ENCODE results near the gene MARCO.
"Not testable (repeated sequence)": the region's sequence is repeated elsewhere in the genome, so short reads cannot be mapped to it uniquely, and the experiment has no call there.

MARCO gene

DNA sequence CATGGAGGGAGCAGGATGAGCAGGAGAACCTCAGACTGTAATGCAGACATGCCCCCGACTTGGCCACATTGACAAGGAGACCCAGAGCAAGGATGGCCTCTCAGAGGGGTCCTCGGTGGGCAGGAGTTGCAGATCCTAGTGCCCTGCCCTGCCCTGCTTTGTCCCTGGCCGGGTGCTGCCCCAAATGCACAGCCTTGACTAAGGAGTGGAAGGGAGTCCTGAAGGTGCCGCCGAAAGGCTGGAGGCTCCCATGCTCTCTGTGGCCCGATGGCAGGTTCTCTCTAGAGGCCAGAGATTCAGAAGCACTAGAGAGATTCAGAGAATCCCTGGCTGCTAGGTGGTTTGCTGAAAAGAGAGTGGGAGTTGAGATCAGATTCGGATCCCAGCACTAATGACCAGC is 64.4 kb downstream of the MARCO start:
- no peak for DNase-seq (ENCODE audit: low spot score)

DNA sequence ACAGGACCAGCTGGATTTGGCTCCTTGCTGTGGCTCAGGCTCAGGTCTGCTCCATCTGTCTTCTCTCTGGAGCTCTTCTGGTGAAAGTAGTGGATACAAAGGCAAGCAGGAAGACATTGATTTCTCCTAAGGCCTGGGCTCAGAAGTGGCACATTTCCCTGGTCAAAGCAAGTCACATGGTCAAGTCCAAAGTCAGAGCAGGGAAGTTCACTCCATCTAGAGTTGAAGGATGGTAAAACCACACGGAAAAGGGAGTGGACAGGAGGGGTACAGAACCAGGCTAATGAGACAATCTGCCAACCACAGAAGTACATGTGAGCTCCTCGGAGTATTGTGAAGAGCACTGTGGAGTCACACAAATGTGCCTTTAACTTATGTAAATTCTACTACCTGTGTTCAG is 66.1 kb downstream of the MARCO start:
- DNase-seq (ENCODE audit: low spot score): no peak

DNA sequence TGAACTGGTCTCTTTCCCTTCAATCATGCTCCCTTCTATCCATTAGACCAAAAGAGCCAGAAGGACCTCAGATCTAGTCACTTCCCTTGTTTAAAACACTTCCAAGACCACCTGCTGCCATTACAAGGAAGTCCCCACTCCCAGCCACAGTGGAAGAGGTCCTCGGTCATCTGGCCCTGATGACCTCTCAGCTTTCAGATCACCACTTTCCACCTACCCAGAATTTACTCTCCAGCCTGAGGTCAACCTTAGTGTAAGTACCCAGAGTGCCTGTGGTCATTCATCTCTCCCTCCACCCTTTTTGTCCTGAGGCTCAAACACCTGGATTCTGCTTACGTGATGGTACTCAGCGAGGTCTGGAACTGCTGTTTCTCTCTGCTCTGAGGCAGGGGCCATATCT is 67.1 kb downstream of the MARCO start:
- DNase-seq (ENCODE audit: low spot score): no peak

DNA sequence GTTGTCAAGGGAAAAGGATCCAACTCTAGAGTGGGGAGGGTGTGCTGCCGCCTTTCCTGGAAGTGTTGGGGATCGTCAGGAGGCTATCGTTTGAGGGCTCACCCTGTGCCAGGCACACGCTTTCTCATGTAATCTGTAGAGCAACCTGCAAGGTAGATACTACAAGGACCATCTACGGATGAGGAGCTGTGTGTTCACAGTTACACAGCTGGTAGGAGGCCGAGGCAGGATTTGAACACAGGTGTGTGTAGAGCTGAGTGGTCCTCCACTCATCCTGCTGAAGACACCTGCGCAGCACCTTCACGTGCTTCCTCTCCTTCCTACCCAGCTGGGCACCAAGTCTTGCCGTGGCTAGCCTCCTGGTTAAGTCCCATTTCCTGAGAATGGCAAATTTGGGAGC is 68.3 kb downstream of the MARCO start:
- DNase-seq (ENCODE audit: low spot score): no peak

DNA sequence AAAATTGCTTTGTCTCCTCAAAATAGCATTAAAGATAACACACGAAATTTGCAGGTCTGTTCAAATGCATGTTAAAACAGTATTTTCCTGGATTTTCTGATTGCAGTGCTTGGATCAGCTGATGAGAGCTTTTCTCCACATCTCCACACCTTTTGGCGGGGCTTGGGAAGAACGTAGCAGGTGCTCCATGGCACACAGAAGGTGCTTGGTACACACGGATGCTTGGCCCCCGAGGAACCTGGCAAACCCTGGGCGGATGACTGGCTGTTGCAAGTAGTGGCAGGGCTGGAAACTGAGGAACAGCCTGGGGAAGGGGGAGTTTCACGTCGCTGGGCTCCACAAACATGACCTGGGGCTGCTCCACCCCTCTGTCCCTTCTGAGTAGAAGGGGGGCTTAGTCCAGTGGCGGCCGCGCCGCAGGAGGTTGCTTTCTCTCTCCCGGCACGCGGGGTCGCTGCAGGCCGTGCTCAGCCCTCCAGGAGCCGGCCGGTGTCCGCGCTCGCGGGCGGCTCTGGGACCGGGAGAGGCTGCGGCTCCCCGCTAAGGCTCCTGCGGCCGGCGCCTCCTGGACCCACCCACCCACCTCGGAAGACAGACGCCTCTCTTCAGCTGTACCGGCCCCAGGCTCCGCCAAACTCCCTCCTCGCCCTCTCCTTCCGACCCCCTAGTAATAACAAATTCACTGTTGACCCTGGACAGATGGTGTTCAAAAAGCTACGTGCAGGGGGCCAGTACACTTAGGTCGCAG is 69.3 kb downstream of the MARCO start:
- DNase-seq (ENCODE audit: low spot score): peak; percentile 71

DNA sequence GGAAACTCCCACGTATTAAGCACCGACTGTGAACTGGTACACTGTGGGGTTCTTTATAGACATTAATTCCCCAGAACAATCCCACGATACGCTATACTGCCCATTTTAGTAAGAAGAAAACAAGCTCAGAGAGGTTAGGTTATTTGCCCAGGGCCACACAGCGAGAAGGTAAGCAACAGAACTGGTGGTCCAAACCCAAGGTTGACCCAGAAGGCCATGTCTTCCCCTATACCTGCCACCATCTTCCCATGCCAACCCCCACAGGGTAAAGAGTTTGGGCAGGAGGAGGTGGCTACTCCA is 69.9 kb downstream of the MARCO start:
- DNase-seq (ENCODE audit: low spot score): no peak

DNA sequence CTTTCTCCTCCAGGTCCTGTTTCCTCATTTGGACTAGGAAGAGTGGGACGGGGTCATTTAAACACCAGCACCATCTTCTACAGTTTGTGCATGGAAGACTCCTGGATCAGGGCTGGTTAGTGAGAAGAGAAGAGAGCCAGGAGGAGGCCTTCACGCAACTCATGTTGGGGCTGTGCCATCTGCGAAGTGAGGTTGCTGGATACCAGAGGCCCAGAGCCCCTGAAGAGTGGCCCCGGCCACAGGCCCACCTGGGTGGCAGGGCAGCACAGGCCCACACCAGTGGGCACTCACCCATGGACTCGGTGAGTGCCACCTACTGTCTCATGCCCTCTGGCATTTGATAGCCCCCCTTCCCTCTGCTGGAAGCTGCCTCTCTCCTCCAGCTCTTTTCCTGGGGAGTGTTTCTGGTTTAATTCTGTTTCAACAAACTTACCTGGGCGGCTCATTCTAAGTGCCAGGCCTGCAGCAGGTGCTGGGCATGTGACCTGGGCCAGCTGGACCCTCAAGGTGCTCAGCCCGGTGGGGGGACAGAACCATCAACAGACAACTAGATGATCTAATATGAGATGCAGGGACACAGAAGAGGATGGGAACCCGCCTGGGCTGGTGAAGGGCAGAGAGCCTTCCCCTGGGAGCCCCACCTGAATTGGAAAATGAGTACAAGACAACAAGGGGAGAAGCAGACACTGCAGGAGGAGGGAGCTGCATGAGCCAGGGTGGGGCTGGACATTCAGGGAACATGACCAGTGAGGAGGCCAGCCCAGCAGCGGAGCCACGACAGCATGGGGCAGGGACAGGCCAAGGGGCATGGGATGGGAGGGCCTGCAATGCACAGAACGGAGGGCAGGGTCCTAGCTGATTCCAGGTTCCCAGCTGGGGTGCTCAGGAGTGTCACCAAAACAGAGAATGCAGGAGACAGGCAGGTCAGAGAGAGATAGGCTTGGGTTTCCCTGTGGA is 70.6 kb downstream of the MARCO start:
- DNase-seq (ENCODE audit: low spot score): no peak

DNA sequence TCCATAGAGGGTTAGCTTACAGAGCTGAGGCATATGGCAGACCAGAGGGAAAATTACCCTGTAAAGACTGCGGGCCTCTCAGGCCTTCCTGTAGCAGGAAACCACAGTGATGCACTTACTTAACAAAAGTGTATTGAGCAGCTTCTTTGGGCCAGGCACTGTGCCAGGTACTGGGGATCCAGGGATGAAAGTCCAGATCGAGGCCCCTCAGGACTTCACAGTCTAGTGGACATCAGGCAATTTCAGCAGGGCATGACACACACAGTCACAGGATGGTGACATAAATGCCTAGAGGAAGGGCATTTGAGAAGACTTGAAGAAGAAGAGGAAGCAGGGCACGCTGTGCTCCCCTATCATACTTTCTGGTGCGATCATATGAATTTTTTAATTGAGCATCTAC is 71.7 kb downstream of the MARCO start:
- no peak for DNase-seq (ENCODE audit: low spot score)

DNA sequence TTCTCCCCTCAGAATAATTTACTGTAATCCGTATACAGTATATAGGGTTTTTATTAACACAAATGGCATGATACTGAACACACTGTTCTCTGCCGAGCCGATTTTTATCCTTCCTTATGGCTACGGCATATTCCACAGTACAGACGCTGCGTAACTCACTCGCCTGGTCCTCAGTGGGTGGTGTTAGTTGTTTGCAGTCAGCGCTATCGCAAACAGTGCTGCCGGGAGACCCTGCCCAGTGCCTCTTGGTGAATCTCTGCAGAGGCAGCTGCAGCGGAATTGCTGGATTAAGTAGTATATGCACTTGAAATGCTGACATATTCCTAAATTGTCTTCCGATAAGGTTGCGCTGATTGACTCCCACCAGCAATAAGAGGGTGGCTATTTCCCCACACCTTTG is 73.9 kb downstream of the MARCO start:
- DNase-seq (ENCODE audit: low spot score): no peak

DNA sequence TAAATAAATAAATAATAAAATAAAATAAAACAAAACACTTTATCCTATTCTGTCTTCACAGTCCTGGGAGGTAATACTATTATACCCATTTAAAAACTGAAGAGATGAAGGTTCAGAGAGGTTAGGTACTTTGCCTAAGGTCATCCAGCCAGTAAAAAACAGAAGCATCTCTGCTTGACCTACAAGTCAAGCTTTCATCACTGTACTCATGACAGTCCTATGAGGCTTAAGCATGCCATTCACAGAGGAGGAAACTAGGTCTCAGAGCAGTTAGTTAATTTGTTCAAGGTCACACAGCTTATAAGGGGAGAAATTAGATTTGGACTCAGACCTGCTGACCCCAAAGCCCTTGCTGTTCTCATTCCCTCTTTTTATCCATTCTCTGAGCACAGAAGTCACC is 77.5 kb downstream of the MARCO start:
- DNase-seq (ENCODE audit: low spot score): no peak

DNA sequence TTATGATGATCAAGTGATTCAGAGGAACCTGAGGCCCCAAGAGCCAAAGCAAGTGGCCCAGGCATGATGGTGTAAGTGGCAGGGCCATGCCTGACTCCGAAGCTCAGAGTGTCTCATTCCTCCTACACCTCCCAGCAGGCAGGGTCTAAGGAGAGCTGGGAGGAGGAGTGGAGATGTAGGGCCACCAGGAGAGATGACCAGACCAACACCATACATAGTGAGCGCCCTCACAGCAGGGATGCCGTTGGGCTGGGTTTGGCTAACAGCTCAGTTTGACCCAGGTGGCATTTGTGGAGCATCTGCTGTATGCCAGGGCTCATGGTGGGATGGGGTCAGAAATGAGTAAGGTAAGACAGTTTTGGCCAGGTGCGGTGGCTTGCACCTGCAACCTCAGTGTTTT is 80.7 kb downstream of the MARCO start:
- DNase-seq (ENCODE audit: low spot score): no peak

DNA sequence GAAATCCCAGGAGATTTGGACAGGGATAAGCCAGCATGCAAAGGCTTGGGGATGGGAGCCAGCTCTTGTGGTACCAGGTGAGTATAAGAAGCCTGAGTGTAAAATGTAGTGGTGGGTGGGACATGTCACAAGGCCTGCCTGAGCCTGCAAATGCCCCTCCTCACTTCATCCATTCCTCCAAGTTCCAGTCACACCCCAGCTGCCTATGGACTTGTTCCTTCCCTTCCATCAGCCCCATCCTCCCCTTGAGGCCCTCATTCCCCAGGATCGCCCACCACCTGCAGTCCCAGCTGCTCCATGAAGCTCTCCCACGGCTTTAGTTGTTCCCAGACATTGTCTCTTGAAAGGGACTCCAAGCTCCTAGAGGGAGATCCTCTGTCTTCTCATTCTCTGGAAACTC is 81.5 kb downstream of the MARCO start:
- DNase-seq (ENCODE audit: low spot score): no peak

DNA sequence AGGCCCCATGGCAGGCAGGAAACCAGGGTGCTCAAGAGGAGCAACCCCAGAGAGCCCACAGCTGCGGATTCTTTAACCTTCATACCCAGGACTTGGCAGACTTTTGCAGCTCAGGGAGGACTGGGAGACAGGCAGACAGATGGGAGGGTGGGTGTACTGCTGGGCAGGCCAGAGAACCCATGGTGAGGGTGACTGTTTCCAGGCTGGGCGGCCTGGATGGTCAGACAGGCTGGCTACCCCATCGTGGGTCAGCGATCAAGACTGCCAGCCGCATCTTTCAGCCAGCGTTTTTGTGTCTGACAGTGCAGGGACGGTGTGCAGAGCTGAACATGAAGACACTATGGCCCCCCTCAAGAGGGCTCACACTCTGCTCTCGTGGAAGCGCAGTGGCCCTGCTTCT is 82.2 kb downstream of the MARCO start:
- no peak for DNase-seq (ENCODE audit: low spot score)

DNA sequence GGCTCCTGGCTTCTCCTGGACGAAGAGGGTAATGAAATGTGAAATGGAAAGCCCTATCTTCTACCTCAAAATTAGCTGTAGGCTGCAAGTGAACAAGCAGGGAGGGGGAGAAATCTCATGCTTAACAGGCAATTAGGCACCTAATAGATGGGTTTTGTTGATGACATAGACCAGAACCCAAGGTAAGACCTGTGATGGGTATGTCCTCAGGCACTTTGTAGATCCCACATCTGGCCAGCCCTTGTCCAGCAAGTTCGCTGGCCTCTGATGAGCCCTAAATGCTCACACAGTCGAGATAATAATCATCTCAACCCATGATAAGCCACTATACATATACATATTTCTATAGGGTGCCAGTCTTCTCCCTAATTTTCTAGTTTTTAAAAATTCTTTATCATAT is 82.6 kb downstream of the MARCO start:
- DNase-seq (ENCODE audit: low spot score): no peak

DNA sequence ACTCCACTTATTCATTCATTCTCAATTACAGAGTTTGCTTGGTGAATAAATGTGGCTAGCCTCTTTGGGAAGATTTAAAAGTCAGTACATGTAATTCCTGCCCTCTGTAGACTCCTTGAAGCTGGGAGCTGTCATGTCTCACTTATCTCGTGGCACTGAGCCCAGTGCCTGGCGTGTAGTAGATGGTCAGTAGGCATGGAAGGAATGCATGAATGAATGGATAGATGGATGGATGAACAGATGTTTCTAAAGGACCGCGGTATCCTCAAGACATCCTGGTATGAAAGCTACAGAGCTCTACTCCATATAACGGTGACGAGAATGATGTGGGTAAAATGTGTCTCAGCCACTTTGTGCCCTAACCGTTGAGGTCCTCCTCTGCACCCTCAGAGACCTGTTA is 83.0 kb downstream of the MARCO start:
- DNase-seq (ENCODE audit: low spot score): no peak

DNA sequence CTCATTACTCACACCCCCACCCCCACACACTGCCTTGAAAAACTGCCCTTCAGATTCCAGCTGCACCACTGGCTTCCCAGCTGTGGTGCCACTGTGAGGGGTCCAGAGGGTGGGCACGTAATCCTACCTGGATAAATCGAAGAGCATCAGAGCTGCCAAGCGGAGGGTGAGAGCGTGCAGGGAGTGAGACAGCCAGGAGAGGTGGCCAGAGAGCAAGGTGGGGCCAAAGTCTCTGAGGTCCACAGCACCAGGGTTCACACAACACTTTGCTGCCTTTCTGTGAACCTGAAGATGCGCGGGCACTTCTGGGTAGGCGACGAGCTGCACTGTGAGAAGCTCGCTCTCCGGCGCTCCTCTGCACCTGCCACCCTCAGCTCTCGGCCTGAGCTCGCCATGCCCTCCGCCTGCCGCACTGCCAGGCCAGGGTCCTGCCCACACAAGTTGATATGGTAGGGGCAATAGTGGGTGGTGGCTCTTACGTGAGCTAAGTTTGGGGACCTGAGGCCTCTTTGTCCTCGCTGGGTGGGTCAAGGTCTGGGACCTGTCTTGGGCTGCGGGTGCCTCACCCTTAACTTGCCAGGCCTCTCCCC is 83.9 kb downstream of the MARCO start:
- no peak for DNase-seq (ENCODE audit: low spot score)

DNA sequence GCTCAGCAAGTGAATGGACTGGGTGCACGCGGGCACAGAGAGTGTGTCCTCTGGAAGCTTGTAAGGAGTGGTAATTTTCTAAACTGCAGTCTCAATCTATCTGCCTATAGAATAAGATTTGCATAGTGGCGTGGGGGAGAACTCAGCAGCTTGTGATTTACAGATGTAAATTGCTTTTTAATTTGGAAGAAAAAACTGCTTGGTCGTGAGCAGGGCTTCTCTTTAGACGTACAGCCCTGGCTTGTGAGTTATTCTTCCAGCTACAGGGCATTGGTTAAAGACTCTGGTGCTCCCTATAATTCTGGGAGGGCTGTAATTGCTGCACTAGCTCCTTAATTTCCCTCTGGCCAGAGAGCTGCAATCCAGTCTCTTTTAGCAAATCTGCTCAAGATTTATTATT is 84.9 kb downstream of the MARCO start:
- no peak for DNase-seq (ENCODE audit: low spot score)

DNA sequence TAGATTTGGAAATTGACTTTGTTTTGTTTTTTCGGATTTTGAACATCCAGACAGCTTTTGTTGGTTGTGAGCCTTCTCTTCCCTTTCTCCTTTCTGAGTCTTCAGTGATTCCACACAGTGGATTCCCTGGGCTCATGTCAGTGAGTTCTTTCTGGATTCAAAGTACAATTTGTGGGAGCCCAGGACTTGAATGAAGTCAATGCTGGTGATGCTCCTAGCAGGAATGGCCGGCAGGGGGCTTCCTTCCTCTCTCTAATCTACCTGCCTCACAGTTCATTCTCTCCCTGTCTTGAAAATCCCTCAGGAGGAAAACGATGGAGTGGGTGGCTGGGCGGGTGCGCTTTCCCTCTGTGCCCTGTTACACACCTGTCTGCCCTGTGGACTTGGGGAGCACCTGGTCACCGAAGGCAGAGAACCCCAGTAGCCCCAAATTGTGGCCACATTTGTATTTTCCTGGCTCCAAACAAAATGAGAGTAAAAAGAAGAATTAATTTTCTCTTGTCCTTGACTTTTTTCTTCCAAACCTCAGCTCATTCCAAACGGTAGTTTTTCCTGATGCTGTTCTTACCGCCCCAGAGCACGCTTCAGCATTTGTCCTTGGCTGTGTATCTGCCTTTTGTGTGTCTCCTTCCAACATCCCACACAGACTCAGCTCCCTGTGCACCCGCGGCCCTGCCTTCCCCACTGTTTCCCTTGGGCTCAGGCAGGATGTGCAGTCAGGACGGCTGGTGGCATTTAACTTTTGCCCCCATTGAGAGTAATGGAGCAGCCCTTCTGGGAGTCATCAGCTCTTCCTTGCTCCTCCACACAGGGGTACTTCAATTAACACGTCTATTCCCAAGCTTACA is 86.6 kb downstream of the MARCO start:
- peak; percentile 46 for DNase-seq (ENCODE audit: low spot score)

DNA sequence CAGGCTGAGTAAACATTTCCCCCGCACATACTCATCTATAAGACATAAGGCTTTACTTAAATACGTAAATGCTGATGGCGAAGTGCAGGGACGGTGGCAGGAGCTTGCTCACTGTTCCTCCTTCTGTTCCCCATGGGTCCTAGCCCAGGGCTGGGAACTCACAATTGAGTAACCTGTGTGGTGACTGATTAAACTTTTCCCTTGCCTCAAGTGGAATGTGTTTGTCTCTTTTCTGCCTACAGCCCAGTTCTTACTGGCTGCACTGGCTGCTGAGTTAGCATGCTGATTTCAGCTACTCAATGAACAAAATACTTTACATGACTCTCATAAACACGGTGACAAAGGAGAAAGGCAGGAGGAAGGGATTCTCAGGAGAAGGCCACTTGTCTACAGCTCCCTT is 87.3 kb downstream of the MARCO start:
- DNase-seq (ENCODE audit: low spot score): no peak

DNA sequence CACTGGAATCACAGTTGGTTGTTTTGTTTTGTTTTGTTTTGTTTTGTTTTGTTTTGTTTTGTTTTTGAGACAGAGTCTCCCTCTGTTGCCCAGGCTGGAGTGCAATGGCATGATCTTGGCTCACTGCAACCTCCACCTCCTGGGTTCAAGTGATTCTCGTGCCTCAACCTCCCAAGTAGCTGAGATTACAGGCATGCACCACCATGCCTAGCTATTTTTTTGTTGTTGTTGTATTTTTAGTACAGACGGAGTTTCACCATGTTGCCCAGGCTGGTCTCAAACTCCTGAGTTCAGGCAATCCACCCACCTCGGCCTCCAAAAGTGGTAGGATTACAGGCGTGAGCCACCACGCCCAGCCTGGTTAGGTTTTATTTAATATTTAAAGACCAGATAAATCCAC is 95.9 kb downstream of the MARCO start:
- not testable (repeated sequence) for DNase-seq (ENCODE audit: low spot score)

DNA sequence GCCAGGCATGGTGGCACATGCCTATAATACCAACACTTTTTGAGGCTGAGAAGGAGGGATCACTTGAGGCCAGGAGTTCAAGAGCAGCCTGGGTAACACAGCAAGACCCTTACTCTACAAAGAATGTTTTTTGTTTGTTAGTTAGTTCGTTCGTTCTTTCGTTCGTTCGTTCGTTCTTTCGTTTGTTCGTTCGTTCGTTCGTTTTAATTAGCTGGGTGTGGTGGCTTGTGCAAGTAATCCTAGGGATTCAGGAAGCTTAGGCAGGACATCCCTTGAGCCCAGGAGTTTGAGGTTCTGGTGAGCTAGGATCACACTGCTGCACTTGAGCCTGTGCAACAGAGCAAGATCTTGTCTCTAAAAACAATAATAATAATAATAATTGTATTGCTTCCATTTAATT is 98.7 kb downstream of the MARCO start:
- DNase-seq (ENCODE audit: low spot score): no peak
